Measurements from ENCODE around the gene CALML4. TPM values are rescaled to one million over a fixed set of nuclear protein-coding genes. Genes with fewer than 3 reads are reported as not detected.
"Not testable (repeated sequence)": the region's sequence is repeated elsewhere in the genome, so short reads cannot be mapped to it uniquely, and the experiment has no call there.

The CALML4 gene
- total RNA-seq, 1 donor from 2014 or later, result 14.8 TPM

DNA sequence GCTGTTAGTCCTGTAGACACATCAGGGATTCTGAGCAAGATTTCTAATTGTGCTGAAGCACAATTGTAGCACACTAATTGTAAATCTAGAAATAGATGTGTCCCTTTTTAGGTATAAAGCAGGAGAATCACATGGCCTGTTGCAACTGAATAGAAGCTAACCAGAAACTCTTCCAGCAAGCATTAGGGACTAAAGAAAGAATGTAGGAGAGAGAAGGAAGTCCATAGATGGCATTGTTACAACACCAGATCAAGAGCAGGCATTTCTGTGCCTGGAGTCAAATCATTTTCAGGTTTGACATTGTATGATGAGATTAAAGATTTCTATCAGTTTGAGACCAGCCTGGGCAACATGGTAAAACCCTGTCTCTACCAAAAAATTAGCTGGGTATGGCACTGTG is 27.4 kb downstream of the CALML4 start:
- Mint-ChIP-seq H3K4me1 (no peaks in the 10 kb centered on the region), H3K9me3 (no peaks in the 10 kb centered on the region), H3K27ac (ENCODE audit: unreplicated experiment) (no peak overlapping the region), H3K27me3 (ENCODE audit: low read depth) (no peaks in the 10 kb centered on the region), H3K4me3 (no peak overlapping the region), H3K36me3 (ENCODE audit: low read depth) (peaks cover 7% of the 10 kb centered on the region)
- TF ChIP-seq, protein P1, sequence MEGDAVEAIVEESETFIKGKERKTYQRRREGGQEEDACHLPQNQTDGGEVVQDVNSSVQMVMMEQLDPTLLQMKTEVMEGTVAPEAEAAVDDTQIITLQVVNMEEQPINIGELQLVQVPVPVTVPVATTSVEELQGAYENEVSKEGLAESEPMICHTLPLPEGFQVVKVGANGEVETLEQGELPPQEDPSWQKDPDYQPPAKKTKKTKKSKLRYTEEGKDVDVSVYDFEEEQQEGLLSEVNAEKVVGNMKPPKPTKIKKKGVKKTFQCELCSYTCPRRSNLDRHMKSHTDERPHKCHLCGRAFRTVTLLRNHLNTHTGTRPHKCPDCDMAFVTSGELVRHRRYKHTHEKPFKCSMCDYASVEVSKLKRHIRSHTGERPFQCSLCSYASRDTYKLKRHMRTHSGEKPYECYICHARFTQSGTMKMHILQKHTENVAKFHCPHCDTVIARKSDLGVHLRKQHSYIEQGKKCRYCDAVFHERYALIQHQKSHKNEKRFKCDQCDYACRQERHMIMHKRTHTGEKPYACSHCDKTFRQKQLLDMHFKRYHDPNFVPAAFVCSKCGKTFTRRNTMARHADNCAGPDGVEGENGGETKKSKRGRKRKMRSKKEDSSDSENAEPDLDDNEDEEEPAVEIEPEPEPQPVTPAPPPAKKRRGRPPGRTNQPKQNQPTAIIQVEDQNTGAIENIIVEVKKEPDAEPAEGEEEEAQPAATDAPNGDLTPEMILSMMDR (conservative IDR thresholded peaks at IDR 0.05), result no peak
- DNase-seq (ENCODE audit: low read depth, low spot score), result no peak

DNA sequence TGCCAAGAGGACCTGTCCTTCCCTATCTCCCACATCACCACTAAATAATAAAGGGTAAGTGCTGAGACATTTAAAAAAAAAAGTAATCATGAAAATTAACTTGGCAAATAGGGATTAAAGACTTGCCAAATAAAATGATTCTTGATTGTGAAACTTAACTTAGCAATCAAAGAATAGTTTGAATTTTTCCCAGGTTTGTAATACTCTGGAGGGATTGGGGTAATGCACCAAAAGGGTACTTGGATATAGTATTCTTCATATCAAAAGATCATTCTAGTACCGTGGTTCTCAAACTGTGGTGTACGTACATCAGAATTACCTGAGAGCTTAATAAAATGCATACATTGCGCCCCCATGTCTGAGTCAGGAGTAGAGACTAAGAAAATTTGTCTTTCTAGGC is 28.5 kb downstream of the CALML4 start:
- Mint-ChIP-seq H3K27me3 (ENCODE audit: low read depth) (no peaks in the 10 kb centered on the region), H3K4me3 (no peak overlapping the region), H3K27ac (ENCODE audit: unreplicated experiment) (no peak overlapping the region), H3K9me3 (no peaks in the 10 kb centered on the region), H3K36me3 (ENCODE audit: low read depth) (peaks cover 9% of the 10 kb centered on the region), H3K4me1 (no peaks in the 10 kb centered on the region)
- DNase-seq (ENCODE audit: low read depth, low spot score), result no peak
- TF ChIP-seq, protein P1 (conservative IDR thresholded peaks at IDR 0.05), result no peak

DNA sequence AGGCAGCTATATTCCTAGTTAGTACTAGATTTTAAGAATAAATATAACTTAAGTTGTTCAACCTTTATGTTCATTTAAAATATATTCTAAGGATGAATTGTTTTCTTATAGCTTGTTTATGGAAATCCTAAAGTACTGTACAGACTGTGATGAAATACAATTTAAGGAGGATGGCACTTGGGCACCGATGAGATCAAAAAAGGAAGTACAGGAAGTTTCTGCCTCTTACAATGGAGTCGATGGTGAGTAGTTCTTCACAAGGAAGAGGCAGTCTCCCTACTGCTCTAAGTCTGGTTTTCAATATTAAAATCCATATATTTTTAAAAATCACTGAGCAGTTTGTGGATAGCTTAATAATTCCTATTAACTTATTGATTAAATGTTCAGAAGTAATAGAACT is 29.6 kb downstream of the CALML4 start:
- H3K4me1 Mint-ChIP-seq, result no peaks in the 10 kb centered on the region
- peaks cover 6% of the 10 kb centered on the region for H3K36me3 Mint-ChIP-seq (ENCODE audit: low read depth)
- H3K4me3 Mint-ChIP-seq, result no peak overlapping the region
- no peaks in the 10 kb centered on the region for H3K9me3 Mint-ChIP-seq
- TF ChIP-seq, protein P1 (conservative IDR thresholded peaks at IDR 0.05), result no peak
- no peaks in the 10 kb centered on the region for H3K27me3 Mint-ChIP-seq (ENCODE audit: low read depth)
- DNase-seq (ENCODE audit: low read depth, low spot score), result no peak
- H3K27ac Mint-ChIP-seq (ENCODE audit: unreplicated experiment), result no peak overlapping the region

DNA sequence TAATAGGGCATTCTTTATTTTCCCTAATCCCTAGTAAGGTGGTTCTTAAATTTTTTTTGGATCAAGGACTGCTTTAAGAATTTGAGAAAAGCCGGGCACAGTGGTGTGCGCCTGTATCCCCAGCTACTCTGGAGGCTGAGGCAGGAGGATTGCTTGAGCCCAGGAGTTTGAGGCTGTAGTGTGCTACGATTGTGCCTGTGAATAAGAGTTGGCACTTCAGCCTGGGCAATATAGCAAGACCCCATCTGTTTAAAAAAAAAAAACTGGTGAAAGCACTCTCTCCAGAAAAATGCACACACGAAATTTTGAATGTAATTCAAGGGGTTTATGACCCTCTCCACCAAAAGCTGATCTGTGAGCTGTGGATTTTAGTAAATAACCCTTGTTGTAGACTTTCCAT is 32.0 kb downstream of the CALML4 start:
- H3K4me1 Mint-ChIP-seq, result no peaks in the 10 kb centered on the region
- no peak overlapping the region for H3K27ac Mint-ChIP-seq (ENCODE audit: unreplicated experiment)
- TF ChIP-seq, protein P1 (conservative IDR thresholded peaks at IDR 0.05), result no peak
- H3K27me3 Mint-ChIP-seq (ENCODE audit: low read depth), result no peaks in the 10 kb centered on the region
- no peak for DNase-seq (ENCODE audit: low read depth, low spot score)
- no peaks in the 10 kb centered on the region for H3K9me3 Mint-ChIP-seq
- no peak overlapping the region for H3K4me3 Mint-ChIP-seq
- H3K36me3 Mint-ChIP-seq (ENCODE audit: low read depth), result peaks cover 6% of the 10 kb centered on the region

DNA sequence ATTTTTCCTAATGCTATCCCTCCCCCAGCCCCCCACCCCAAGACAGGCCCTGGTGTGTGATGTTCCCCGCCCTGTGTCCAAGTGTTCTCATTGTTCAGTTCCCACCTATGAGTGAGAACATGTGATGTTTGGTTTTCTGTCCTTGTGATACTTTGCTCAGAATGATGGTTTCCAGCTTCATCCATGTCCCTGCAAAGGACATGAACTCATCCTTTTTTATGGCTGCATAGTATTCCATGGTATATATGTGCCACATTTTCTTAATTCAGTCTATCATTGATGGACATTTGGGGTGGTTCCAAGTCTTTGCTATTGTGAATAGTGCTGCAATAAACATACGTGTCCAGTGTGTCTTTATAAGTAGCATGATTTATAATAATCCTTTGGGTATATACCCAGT is 33.1 kb downstream of the CALML4 start:
- H3K9me3 Mint-ChIP-seq; H3K27ac Mint-ChIP-seq (ENCODE audit: unreplicated experiment); H3K27me3 Mint-ChIP-seq (ENCODE audit: low read depth); H3K36me3 Mint-ChIP-seq (ENCODE audit: low read depth); DNase-seq (ENCODE audit: low read depth, low spot score); H3K4me3 Mint-ChIP-seq; H3K4me1 Mint-ChIP-seq: not testable (repeated sequence)

DNA sequence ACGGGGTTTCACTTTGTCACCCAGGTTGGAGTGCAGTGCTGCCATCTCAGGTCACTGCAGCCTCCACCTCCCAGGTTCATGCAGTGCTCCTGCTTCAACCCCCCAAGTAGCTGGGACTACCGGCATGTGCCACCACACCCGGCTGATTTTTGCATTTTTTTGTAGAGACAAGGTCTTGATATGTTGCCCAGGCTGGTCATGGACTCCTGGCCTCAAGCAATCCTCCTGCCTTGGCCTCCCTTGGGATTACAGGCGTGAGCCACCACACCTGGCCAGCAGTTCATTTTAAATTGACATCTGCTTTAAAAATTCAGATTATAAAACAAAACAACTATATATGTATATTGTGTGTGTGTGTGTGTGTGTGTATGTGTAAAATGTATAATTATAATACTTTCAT is 38.3 kb downstream of the CALML4 start:
- H3K4me3 Mint-ChIP-seq, result no peak overlapping the region
- H3K27ac Mint-ChIP-seq (ENCODE audit: unreplicated experiment), result no peak overlapping the region
- DNase-seq (ENCODE audit: low read depth, low spot score), result no peak
- H3K4me1 Mint-ChIP-seq, result no peaks in the 10 kb centered on the region
- H3K36me3 Mint-ChIP-seq (ENCODE audit: low read depth), result peaks cover 16% of the 10 kb centered on the region
- TF ChIP-seq, protein P1 (conservative IDR thresholded peaks at IDR 0.05), result no peak
- no peaks in the 10 kb centered on the region for H3K27me3 Mint-ChIP-seq (ENCODE audit: low read depth)
- H3K9me3 Mint-ChIP-seq, result no peaks in the 10 kb centered on the region

Measured in neural crest cell (in vitro differentiated cells).